KOPT-K1 (cell line): Measurements from ENCODE around the gene TUT4.

ENCODE experiments used
- H3K27ac ChIP-seq: fragments of 200-600 bp; sonication (generic); 2 replicates; pipeline ENCODE4 v1.5.1; 2016; ENCODE audit warnings: antibody characterized with exemption, mild to moderate bottlenecking, low read depth, low read length; ENCODE audit not compliant: poor library complexity, severe bottlenecking
- H3K36me3 ChIP-seq: fragments of 200-600 bp; sonication (generic); 2 replicates; pipeline ENCODE4 v1.5.1; 2017; ENCODE audit warnings: antibody characterized with exemption, mild to moderate bottlenecking, low read length, moderate library complexity; ENCODE audit not compliant: insufficient read depth
- H3K9me3 ChIP-seq: fragments of 200-600 bp; sonication (generic); 2 replicates; pipeline ENCODE4 v1.5.1; 2017; ENCODE audit warnings: antibody characterized with exemption, low read length, mild to moderate bottlenecking; ENCODE audit not compliant: insufficient read depth, poor library complexity, severe bottlenecking

TUT4 gene

GRCh38 chr1:52432807-52433206 lies 120.1 kb downstream of the TUT4 start:
- H3K9me3 ChIP-seq: no peaks in the 10 kb centered on the region
- peaks cover 79% of the 10 kb centered on the region for H3K36me3 ChIP-seq
- no peak overlapping the region for H3K27ac ChIP-seq

GRCh38 chr1:52427152-52427551 lies 125.7 kb downstream of the TUT4 start:
- no peaks in the 10 kb centered on the region for H3K9me3 ChIP-seq
- peaks cover 46% of the 10 kb centered on the region for H3K36me3 ChIP-seq
- H3K27ac ChIP-seq: no peak overlapping the region

- H3K9me3 ChIP-seq: no peaks in the 10 kb centered on the region
- peaks cover 47% of the 10 kb centered on the region for H3K36me3 ChIP-seq
- H3K27ac ChIP-seq: peak overlapping the region; percentile 81
Observed at GRCh38 chr1:52426371-52426770, 126.5 kb downstream of the TUT4 start.

- H3K9me3 ChIP-seq: no peaks in the 10 kb centered on the region
- peak overlapping the region; percentile 81 for H3K27ac ChIP-seq
- peaks cover 48% of the 10 kb centered on the region for H3K36me3 ChIP-seq
Observed at GRCh38 chr1:52424813-52425212, 128.1 kb downstream of the TUT4 start.

- H3K27ac ChIP-seq: peak overlapping the region; percentile 81
Observed at GRCh38 chr1:52424231-52424636, 128.7 kb downstream of the TUT4 start.

GRCh38 chr1:52423771-52424170 lies 129.1 kb downstream of the TUT4 start:
- no peaks in the 10 kb centered on the region for H3K9me3 ChIP-seq
- peaks cover 50% of the 10 kb centered on the region for H3K36me3 ChIP-seq
- H3K27ac ChIP-seq: peak overlapping the region; percentile 81

More at GRCh38 chr1:52424231-52424636, 128.7 kb downstream of the TUT4 start:
- H3K9me3 ChIP-seq: no peaks in the 10 kb centered on the region
- H3K36me3 ChIP-seq: peaks cover 46% of the 10 kb centered on the region

- Histone ChIP-seq H3K9me3 (no peaks in the 10 kb centered on the region), H3K27ac (peak overlapping the region; percentile 81), H3K36me3 (peaks cover 57% of the 10 kb centered on the region)
Observed at GRCh38 chr1:52423055-52423454, 129.8 kb downstream of the TUT4 start.

GRCh38 chr1:52420713-52421112 lies 132.2 kb downstream of the TUT4 start:
- Histone ChIP-seq H3K27ac (no peak overlapping the region), H3K36me3 (peaks cover 75% of the 10 kb centered on the region)

GRCh38 chr1:52416811-52417210 lies 136.1 kb downstream of the TUT4 start:
- H3K27ac ChIP-seq: no peak overlapping the region
- peaks cover 94% of the 10 kb centered on the region for H3K36me3 ChIP-seq
- H3K9me3 ChIP-seq: no peaks in the 10 kb centered on the region

More at GRCh38 chr1:52420713-52421112, 132.2 kb downstream of the TUT4 start:
- no peaks in the 10 kb centered on the region for H3K9me3 ChIP-seq

GRCh38 chr1:52414942-52415341 lies 137.9 kb downstream of the TUT4 start:
- H3K36me3 ChIP-seq: peaks cover 91% of the 10 kb centered on the region
- no peaks in the 10 kb centered on the region for H3K9me3 ChIP-seq
- no peak overlapping the region for H3K27ac ChIP-seq

GRCh38 chr1:52413410-52413989 lies 139.4 kb downstream of the TUT4 start:
- no peak overlapping the region for H3K27ac ChIP-seq
- H3K36me3 ChIP-seq: peaks cover 96% of the 10 kb centered on the region
- H3K9me3 ChIP-seq: no peaks in the 10 kb centered on the region

GRCh38 chr1:52404975-52405338 lies 147.9 kb downstream of the TUT4 start:
- Histone ChIP-seq H3K36me3 (peaks cover 66% of the 10 kb centered on the region), H3K27ac (peak overlapping the region; percentile 86), H3K9me3 (no peaks in the 10 kb centered on the region)

- Histone ChIP-seq H3K27ac (peak within 1 kb of the TSS; percentile 86), H3K36me3 (peaks cover 65% of the 10 kb centered on the region), H3K9me3 (no peaks in the 10 kb centered on the region)
Observed at GRCh38 chr1:52404116-52404974, 148.5 kb downstream of the TUT4 start, which contains the start of the genes ORC1 and PRPF38A. TSS of gene ORC1 (minus strand) at chr1:52404423. CDS start at chr1:52402223, 2,200 bp downstream. TSS of gene PRPF38A (plus strand) at chr1:52404602. CDS start at chr1:52404750, 148 bp downstream.

GRCh38 chr1:52403566-52404115 lies 149.3 kb downstream of the TUT4 start:
- H3K36me3 ChIP-seq: peaks cover 64% of the 10 kb centered on the region
- peak overlapping the region; percentile 86 for H3K27ac ChIP-seq
- H3K9me3 ChIP-seq: no peaks in the 10 kb centered on the region

GRCh38 chr1:52402860-52403240 lies 150.0 kb downstream of the TUT4 start:
- H3K9me3 ChIP-seq: no peaks in the 10 kb centered on the region
- H3K36me3 ChIP-seq: peaks cover 62% of the 10 kb centered on the region
- H3K27ac ChIP-seq: peak overlapping the region; percentile 86
